ENCODE data around the gene C11orf91.

Gene C11orf91

DNA sequence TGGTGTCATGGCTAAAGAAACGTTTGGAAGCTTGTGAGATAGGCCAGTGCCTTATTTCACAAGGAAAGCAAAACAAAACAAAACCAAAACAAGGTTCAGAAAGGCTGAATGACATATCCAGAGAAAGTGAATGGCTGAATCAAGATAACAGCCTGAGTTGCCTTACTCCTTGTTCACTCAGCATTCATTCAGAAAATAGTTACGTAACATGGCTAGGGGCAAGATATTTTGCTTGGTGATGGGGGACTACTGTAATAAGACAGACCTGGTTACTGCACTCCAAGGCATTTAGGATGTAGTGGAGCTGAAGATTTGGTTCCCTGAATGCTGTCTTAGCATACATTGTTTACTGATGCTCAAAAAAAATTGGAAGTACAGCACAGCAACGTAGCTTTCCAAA is 47.7 kb downstream of the C11orf91 start:
- DNase-seq (ENCODE audit: low read depth) = no peak
- in situ Hi-C loops (cut with HindIII; ENCODE audit: low sequenced_read_pairs) = no loop called here
- no peak overlapping the region for H3K4me3 ChIP-seq (ENCODE audit: low read depth, low read length)
- TF ChIP-seq, protein P1, sequence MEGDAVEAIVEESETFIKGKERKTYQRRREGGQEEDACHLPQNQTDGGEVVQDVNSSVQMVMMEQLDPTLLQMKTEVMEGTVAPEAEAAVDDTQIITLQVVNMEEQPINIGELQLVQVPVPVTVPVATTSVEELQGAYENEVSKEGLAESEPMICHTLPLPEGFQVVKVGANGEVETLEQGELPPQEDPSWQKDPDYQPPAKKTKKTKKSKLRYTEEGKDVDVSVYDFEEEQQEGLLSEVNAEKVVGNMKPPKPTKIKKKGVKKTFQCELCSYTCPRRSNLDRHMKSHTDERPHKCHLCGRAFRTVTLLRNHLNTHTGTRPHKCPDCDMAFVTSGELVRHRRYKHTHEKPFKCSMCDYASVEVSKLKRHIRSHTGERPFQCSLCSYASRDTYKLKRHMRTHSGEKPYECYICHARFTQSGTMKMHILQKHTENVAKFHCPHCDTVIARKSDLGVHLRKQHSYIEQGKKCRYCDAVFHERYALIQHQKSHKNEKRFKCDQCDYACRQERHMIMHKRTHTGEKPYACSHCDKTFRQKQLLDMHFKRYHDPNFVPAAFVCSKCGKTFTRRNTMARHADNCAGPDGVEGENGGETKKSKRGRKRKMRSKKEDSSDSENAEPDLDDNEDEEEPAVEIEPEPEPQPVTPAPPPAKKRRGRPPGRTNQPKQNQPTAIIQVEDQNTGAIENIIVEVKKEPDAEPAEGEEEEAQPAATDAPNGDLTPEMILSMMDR (IDR thresholded peaks at IDR 0.05; ENCODE audit: low read depth, low read length, missing control alignments) = no peak

DNA sequence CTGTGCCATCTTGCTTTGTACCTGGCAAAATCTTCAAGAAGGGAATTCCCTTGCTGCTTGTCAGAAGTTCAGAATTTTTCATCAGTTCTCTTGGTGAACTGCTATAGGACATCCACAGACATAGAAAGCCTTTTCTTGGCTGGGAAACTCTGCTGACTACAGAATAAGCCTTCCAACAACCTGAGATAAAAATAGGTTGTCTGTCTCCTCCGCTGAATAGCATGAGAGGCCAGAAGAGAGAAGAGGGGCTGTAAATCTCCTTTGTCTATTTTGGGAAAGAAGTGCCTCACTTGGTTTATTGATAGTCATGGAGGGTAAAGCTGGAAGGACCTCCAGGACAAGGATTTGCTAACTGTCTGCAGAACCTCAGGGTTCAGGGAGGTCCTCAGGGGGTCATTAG is 48.2 kb downstream of the C11orf91 start:
- in situ Hi-C loops (cut with HindIII; ENCODE audit: low sequenced_read_pairs) = no loop called here
- DNase-seq (ENCODE audit: low read depth) = no peak
- H3K4me3 ChIP-seq (ENCODE audit: low read depth, low read length) = no peak overlapping the region
- TF ChIP-seq, protein P1 (IDR thresholded peaks at IDR 0.05; ENCODE audit: low read depth, low read length, missing control alignments) = no peak

DNA sequence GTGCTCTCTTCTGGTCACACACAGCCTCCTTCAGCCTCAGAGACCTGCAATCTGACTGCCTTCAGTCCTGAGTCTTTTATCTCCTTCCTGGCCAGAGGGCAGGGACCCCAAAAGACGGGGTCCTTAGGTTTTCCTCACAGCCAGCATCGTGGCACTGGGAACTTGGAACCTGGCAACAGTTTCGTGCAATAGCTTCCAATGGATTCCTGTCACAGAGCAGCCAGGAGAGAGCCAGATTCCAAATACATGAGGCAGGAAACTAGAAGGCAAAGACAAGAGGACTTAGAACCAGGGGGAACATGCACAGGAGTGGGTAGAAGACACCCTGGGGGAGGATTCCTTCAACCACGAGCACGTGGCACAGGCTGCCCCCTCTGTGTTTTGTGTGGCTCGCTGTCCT is 48.6 kb downstream of the C11orf91 start:
- H3K4me3 ChIP-seq (ENCODE audit: low read depth, low read length) = no peak overlapping the region
- DNase-seq (ENCODE audit: low read depth) = no peak
- TF ChIP-seq, protein P1 (IDR thresholded peaks at IDR 0.05; ENCODE audit: low read depth, low read length, missing control alignments) = no peak
- in situ Hi-C loops (cut with HindIII; ENCODE audit: low sequenced_read_pairs) = no loop called here

DNA sequence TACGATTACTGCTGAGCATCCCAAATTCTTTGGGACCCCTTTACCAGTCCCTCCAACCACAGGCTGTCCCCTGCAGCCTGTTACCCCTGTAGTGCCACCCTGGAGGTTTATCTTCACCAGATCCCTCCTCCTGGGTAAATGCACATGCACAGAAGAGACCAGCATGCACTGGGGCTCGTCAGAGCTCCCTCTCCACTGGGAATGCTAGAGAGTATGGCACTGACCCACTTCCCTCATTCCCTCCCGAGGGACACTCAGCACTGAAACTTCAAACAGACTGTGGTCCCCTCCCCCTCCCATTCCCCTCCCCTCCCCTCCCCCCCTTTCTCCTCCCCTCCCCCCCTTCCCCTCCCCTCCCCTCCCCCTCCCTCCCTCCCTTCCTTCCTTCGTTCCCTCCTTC is 49.1 kb downstream of the C11orf91 start:
- no peak for DNase-seq (ENCODE audit: low read depth)
- TF ChIP-seq, protein P1 (IDR thresholded peaks at IDR 0.05; ENCODE audit: low read depth, low read length, missing control alignments) = no peak
- H3K4me3 ChIP-seq (ENCODE audit: low read depth, low read length) = no peak overlapping the region
- in situ Hi-C loops (cut with HindIII; ENCODE audit: low sequenced_read_pairs) = no loop called here

DNA sequence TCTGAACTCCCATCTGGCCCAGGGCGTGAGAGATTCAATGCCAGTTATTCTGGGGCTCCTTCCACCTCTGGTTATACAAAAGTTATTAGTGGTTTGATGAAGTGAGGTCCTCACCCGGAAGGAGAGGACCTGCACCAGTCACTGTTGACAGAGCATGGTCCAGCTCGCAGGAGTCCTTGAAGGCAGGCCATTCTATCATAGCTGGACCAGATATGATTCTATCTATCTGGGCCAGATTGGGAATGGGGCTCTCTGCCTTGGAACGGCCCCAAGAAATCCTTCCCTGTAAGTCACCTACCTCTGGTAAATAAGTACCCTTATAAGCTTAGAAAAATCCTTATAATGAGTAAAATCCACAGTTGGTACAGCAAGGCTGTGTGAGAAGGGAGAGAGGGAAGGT is 50.7 kb downstream of the C11orf91 start:
- H3K4me3 ChIP-seq (ENCODE audit: low read depth, low read length) = no peak overlapping the region
- in situ Hi-C loops (cut with HindIII; ENCODE audit: low sequenced_read_pairs) = no loop called here
- no peak for DNase-seq (ENCODE audit: low read depth)
- TF ChIP-seq, protein P1 (IDR thresholded peaks at IDR 0.05; ENCODE audit: low read depth, low read length, missing control alignments) = no peak
